ENCODE measurements around the gene SLC17A4. TPM values are rescaled to one million over a fixed set of nuclear protein-coding genes. Genes with fewer than 3 reads are reported as not detected.

SLC17A4 gene
- total RNA-seq, 1 experiment from 2014 or later, result not detected

DNA sequence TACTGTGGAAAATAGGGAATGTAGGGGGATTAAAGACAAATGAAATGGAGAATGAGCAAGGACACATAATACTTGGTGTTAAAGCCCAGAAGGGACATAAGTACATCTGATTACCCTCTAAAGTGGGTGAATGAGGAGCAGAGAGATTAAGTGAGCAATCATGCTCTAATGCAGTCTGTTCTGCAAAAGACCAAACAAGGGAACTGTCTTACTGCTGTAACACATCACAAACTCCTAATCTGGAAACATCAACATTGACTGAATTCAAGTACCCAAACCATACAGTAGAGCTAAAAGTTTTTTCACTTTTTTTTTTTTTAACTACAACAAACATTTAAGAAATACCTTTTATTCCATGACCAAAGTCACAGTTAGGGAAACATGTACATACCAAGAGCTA is 19.3 kb upstream of the SLC17A4 start:
- peaks cover 3 to 16% (median 12%) of the 10 kb centered on the region in 3 experiments; a peak in 5 of 7 replicates for H3K36me3 Mint-ChIP-seq (ENCODE audit: insufficient read depth in 1 of 3, low read depth in 3 of 3)
- no peaks in the 10 kb centered on the region for H3K79me2 ChIP-seq (ENCODE audit: insufficient read depth, low read length)
- peaks cover 16 to 18% of the 10 kb centered on the region in 2 experiments for H3K9me3 Mint-ChIP-seq
- H3K14ac ChIP-seq (ENCODE audit: insufficient read depth, low read length), result no peak overlapping the region
- H3K23ac ChIP-seq (ENCODE audit: insufficient read length, low read depth, low read length), result no peak overlapping the region
- no peak overlapping the region for H2BK20ac ChIP-seq (ENCODE audit: low read depth, low read length, poor library complexity, severe bottlenecking)
- no peak overlapping the region for H2BK120ac ChIP-seq (ENCODE audit: low read depth, low read length, poor library complexity, severe bottlenecking)
- DNase-seq, result no peak
- H3K18ac ChIP-seq (ENCODE audit: insufficient read length, low read depth, low read length), result no peak overlapping the region
- no peak overlapping the region for H2AK5ac ChIP-seq (ENCODE audit: insufficient read length, low read length)
- no peaks in the 10 kb centered on the region for H3K27me3 ChIP-seq (ENCODE audit: insufficient read depth, low read length)
- H3K4me1 Mint-ChIP-seq, result no peaks in the 10 kb centered on the region
- H3K4me1 ChIP-seq (ENCODE audit: insufficient read depth, low read length), result no peaks in the 10 kb centered on the region
- no peak overlapping the region for H3K9ac ChIP-seq (ENCODE audit: extremely low read depth, insufficient read length, low read length)
- H2BK15ac ChIP-seq (ENCODE audit: low read depth, low read length), result no peak overlapping the region
- no peak overlapping the region for H4K8ac ChIP-seq (replicated peaks; ENCODE audit: insufficient read length, low read depth, low read length)
- peaks cover 3% of the 10 kb centered on the region for H3K27me3 Mint-ChIP-seq (ENCODE audit: low read depth)
- H3K4me2 ChIP-seq (ENCODE audit: insufficient read depth, insufficient read length, low read length), result no peak overlapping the region
- H3K4ac ChIP-seq (ENCODE audit: low read depth, low read length), result no peak overlapping the region
- no peaks in the 10 kb centered on the region for H3K79me1 ChIP-seq (ENCODE audit: insufficient read depth, low read depth, low read length, poor library complexity, severe bottlenecking)
- TF ChIP-seq, protein P1, sequence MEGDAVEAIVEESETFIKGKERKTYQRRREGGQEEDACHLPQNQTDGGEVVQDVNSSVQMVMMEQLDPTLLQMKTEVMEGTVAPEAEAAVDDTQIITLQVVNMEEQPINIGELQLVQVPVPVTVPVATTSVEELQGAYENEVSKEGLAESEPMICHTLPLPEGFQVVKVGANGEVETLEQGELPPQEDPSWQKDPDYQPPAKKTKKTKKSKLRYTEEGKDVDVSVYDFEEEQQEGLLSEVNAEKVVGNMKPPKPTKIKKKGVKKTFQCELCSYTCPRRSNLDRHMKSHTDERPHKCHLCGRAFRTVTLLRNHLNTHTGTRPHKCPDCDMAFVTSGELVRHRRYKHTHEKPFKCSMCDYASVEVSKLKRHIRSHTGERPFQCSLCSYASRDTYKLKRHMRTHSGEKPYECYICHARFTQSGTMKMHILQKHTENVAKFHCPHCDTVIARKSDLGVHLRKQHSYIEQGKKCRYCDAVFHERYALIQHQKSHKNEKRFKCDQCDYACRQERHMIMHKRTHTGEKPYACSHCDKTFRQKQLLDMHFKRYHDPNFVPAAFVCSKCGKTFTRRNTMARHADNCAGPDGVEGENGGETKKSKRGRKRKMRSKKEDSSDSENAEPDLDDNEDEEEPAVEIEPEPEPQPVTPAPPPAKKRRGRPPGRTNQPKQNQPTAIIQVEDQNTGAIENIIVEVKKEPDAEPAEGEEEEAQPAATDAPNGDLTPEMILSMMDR (conservative IDR thresholded peaks at IDR 0.05), result no peak
- no peaks in the 10 kb centered on the region for H4K20me1 ChIP-seq (ENCODE audit: control insufficient read depth, insufficient read depth, insufficient read length)
- no peaks in the 10 kb centered on the region for H3K9me3 ChIP-seq (ENCODE audit: control insufficient read depth, low read depth, low read length)
- no peak overlapping the region for H2BK5ac ChIP-seq (ENCODE audit: insufficient read length, low read length)
- no peak overlapping the region for H4K91ac ChIP-seq (ENCODE audit: insufficient read length, low read depth, low read length)
- H2AFZ ChIP-seq (ENCODE audit: low read length), result no peak overlapping the region
- no peak overlapping the region for H3K27ac ChIP-seq (ENCODE audit: insufficient read length, low read depth, low read length)
- no peak overlapping the region for H4K5ac ChIP-seq (ENCODE audit: insufficient read length, low read depth, low read length)
- no peak overlapping the region for H3K56ac ChIP-seq (ENCODE audit: insufficient read length, low read depth, low read length)
- H3K27ac Mint-ChIP-seq, result no peak overlapping the region
- H3K23me2 ChIP-seq (ENCODE audit: insufficient read length, low read depth, low read length, poor library complexity, severe bottlenecking), result no peaks in the 10 kb centered on the region
- H3T11ph ChIP-seq (ENCODE audit: low read length), result no peak overlapping the region
- no peak overlapping the region; a peak in 1 of 5 replicates for H3K4me3 Mint-ChIP-seq
- H2BK12ac ChIP-seq (ENCODE audit: insufficient read length, low read depth, low read length), result no peak overlapping the region
